HepG2 (cell line): ENCODE results near the gene CXXC5. TPM values are rescaled to one million over a fixed set of nuclear protein-coding genes. Genes with fewer than 3 reads are reported as not detected.

ENCODE experiments used
- GABPB1 ChIP-seq: IDR thresholded peaks from 2 replicates; pipeline ENCODE4 v1.6.1; 2016; ENCODE audit warnings: mild to moderate bottlenecking, missing genetic modification reagents, moderate library complexity, missing compliant biosample characterization
- ISX ChIP-seq: sonication (generic); formaldehyde crosslinking; conservative IDR thresholded peaks from 2 replicates; pipeline ENCODE4 v1.5.0; 2020; ENCODE audit warnings: missing genetic modification reagents
- MBNL3 ChIP-seq: fragments of 250-450 bp; sonication (Bioruptor Pico); conservative IDR thresholded peaks from 2 replicates; pipeline ENCODE4 v1.8.0; 2022; ENCODE audit warnings: mild to moderate bottlenecking, inconsistent platforms
- MED1 ChIP-seq: sonication (generic); formaldehyde crosslinking; IDR thresholded peaks from 2 replicates; pipeline ENCODE4 v1.4.0; 2020; ENCODE audit warnings: missing genetic modification reagents
- MLLT10 ChIP-seq: sonication (generic); formaldehyde crosslinking; IDR thresholded peaks from 2 replicates; pipeline ENCODE4 v1.4.0; 2020; ENCODE audit warnings: missing genetic modification reagents
- NONO ChIP-seq, 2 experiments: fragments of 450-650 bp in 1 of 2; sonication (generic) in 1 of 2; formaldehyde crosslinking in 1 of 2; IDR thresholded peaks in 1 of 2; conservative IDR thresholded peaks in 1 of 2; 2 replicates each; pipeline versions ENCODE4 v1.6.1 to v1.8.0; 2017 to 2022; ENCODE audit warnings: mild to moderate bottlenecking in 1 of 2, missing genetic modification reagents in 1 of 2, moderate library complexity in 1 of 2
- NR2F6 ChIP-seq, 2 experiments: IDR thresholded peaks; 2 replicates each; pipeline ENCODE4 v1.6.1; 2016; ENCODE audit warnings: antibody characterized with exemption in 1 of 2, mild to moderate bottlenecking in 1 of 2
- RARG ChIP-seq: sonication (generic); formaldehyde crosslinking; IDR thresholded peaks from 2 replicates; pipeline ENCODE4 v1.4.0; 2020; ENCODE audit warnings: low read depth, mild to moderate bottlenecking, missing genetic modification reagents
- SMAD9 ChIP-seq: sonication (generic); formaldehyde crosslinking; IDR thresholded peaks from 2 replicates; pipeline ENCODE4 v1.5.1; 2020; ENCODE audit warnings: mild to moderate bottlenecking, missing genetic modification reagents
- ZNF232 ChIP-seq: sonication (generic); formaldehyde crosslinking; IDR thresholded peaks from 2 replicates; pipeline ENCODE4 v1.4.0; 2020; ENCODE audit warnings: missing genetic modification reagents, borderline replicate concordance
- ZNF430 ChIP-seq: sonication (generic); formaldehyde crosslinking; IDR thresholded peaks from 2 replicates; pipeline ENCODE4 v1.9.0; 2021; ENCODE audit warnings: mild to moderate bottlenecking, missing genetic modification reagents
- ZNF563 ChIP-seq: sonication (generic); formaldehyde crosslinking; IDR thresholded peaks from 2 replicates; pipeline ENCODE4 v1.8.0; 2022; ENCODE audit warnings: mild to moderate bottlenecking, moderate library complexity, missing genetic modification reagents
- ZNF564 ChIP-seq: sonication (generic); formaldehyde crosslinking; IDR thresholded peaks from 2 replicates; pipeline ENCODE4 v1.8.1; 2023; ENCODE audit warnings: mild to moderate bottlenecking, missing genetic modification reagents
- ZNF768 ChIP-seq: sonication (generic); formaldehyde crosslinking; IDR thresholded peaks from 2 replicates; pipeline ENCODE4 v1.4.0; 2020; ENCODE audit warnings: missing genetic modification reagents
- ZNF841 ChIP-seq: sonication (generic); formaldehyde crosslinking; IDR thresholded peaks from 2 replicates; pipeline ENCODE4 v1.8.1; 2023; ENCODE audit warnings: missing genetic modification reagents, borderline replicate concordance
- ZNF850 ChIP-seq: sonication (generic); formaldehyde crosslinking; conservative IDR thresholded peaks from 2 replicates; pipeline ENCODE4 v1.9.0; 2021; ENCODE audit warnings: mild to moderate bottlenecking, missing genetic modification reagents
- polyA plus RNA-seq, 8 experiments: library from polyadenylated mRNA; depleted of rRNA in 3 of 8; stranded (reverse) in 7 of 8; unstranded in 1 of 8; fragments of >200 nt; fragmentation: Illumina TruSeq in 4 of 8; extraction: Trizol in 4 of 8; gene quantifications; 2 replicates each; pipeline versions ENCODE4 v1.2.1 to v1.2.3, GENCODE V29; 2011 to 2016; ENCODE audit warnings: low read depth in 4 of 8, missing spikeins in 1 of 8, mixed read lengths in 1 of 8; ENCODE audit not compliant: insufficient read depth in 1 of 8
- total RNA-seq, 5 experiments: library from RNA; depleted of rRNA; stranded (reverse); fragments of >200 nt; fragmentation: Illumina TruSeq; extraction: Trizol; gene quantifications; 2 replicates each; pipeline ENCODE4 v1.2.3, GENCODE V29; 2016; ENCODE audit warnings: low read depth in 1 of 5
- TF ChIP-seq, protein P1 (sequence below): sonication (generic); formaldehyde crosslinking; IDR thresholded peaks from 2 replicates; pipeline ENCODE4 v1.5.1; 2020; ENCODE audit warnings: mild to moderate bottlenecking, missing genetic modification reagents, moderate library complexity
- TF ChIP-seq, protein P2 (sequence below): IDR thresholded peaks from 2 replicates; pipeline ENCODE4 v1.6.1; 2016; ENCODE audit warnings: missing compliant biosample characterization, missing genetic modification reagents, borderline replicate concordance
- TF ChIP-seq, protein P3 (sequence below): IDR thresholded peaks from 2 replicates; pipeline ENCODE4 v1.6.1; 2016; ENCODE audit warnings: low read depth, borderline replicate concordance
- TF ChIP-seq, protein P4 (sequence below): sonication (generic); formaldehyde crosslinking; IDR thresholded peaks from 2 replicates; pipeline ENCODE4 v1.8.0; 2022; ENCODE audit warnings: mild to moderate bottlenecking, missing genetic modification reagents
- TF ChIP-seq, protein P5 (sequence below): sonication (generic); formaldehyde crosslinking; IDR thresholded peaks from 2 replicates; pipeline ENCODE4 v1.4.0; 2020; ENCODE audit warnings: missing genetic modification reagents

Gene CXXC5
- total and polyA plus RNA-seq, 2 of the 13 experiments (the other 11 are each of a cell fraction or from before 2014, with no cell fraction given), result 32.3 to 33.0 TPM

DNA sequence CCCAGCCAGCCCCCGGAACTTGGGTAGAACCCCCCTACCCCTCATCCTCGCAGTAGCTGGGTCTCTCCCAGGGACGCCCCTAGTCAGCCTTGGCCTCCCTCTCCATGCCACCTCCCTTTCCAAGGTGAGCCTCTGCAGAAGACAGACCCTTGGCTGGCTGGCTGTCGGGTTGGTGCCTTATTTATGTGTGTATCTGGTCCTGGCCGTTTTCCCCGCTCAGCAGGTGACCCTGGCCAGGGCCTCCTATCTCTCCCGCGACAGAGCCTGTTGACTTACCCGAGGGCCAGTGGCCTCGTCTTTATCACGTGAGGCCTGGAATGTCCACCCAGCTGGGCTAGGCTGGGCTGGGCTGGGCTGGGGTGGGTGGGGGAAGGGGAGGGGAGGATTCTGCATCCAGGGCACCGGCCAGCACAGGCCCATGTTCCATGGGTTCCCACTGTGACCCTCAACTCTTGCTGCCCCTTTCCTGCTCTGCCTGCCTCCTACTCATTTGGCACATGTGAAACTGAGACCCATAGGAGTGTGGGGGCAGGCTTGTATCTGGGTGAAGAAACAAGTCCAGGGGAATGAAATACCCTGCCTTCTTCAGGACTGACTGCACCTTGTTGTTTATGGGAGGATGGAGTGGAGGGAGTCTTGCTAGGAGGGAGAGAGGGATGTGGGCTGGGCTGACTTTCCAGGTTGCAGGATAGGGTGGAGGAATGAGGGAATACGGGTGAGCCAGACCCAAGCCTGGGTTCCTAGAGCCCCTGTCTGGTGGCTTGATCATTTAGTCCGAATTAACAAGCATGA is 3.1 kb downstream of the CXXC5 start (continued):
- TF ChIP-seq, protein P1, sequence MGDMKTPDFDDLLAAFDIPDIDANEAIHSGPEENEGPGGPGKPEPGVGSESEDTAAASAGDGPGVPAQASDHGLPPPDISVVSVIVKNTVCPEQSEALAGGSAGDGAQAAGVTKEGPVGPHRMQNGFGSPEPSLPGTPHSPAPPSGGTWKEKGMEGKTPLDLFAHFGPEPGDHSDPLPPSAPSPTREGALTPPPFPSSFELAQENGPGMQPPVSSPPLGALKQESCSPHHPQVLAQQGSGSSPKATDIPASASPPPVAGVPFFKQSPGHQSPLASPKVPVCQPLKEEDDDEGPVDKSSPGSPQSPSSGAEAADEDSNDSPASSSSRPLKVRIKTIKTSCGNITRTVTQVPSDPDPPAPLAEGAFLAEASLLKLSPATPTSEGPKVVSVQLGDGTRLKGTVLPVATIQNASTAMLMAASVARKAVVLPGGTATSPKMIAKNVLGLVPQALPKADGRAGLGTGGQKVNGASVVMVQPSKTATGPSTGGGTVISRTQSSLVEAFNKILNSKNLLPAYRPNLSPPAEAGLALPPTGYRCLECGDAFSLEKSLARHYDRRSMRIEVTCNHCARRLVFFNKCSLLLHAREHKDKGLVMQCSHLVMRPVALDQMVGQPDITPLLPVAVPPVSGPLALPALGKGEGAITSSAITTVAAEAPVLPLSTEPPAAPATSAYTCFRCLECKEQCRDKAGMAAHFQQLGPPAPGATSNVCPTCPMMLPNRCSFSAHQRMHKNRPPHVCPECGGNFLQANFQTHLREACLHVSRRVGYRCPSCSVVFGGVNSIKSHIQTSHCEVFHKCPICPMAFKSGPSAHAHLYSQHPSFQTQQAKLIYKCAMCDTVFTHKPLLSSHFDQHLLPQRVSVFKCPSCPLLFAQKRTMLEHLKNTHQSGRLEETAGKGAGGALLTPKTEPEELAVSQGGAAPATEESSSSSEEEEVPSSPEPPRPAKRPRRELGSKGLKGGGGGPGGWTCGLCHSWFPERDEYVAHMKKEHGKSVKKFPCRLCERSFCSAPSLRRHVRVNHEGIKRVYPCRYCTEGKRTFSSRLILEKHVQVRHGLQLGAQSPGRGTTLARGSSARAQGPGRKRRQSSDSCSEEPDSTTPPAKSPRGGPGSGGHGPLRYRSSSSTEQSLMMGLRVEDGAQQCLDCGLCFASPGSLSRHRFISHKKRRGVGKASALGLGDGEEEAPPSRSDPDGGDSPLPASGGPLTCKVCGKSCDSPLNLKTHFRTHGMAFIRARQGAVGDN (CRISPR knock-in tag), result peak; percentile 61
- TF ChIP-seq MLLT10 (CRISPR knock-in tag) (no peak), ZNF841 (CRISPR knock-in tag) (no peak), ZNF564 (CRISPR knock-in tag) (no peak), ZNF232 (CRISPR knock-in tag) (peak; percentile 44; the same call in 1 of the 2 replicates), ZNF430 (CRISPR knock-in tag) (0 out of 2 replicates have a peak, but pooled peaks have one; percentile 33), ISX (no peak), MED1 (CRISPR knock-in tag) (peak; percentile 77), RARG (CRISPR knock-in tag) (no peak), NR2F6 (IDR thresholded peaks at IDR 0.05) (0 out of 2 replicates have a peak, but pooled peaks have one; percentile 56), NR2F6 (CRISPR knock-in tag; IDR thresholded peaks at IDR 0.05) (peak; percentile 79), GABPB1 (CRISPR knock-in tag) (0 out of 2 replicates have a peak, but pooled peaks have one; percentile 16), ZNF563 (CRISPR knock-in tag) (no peak), NONO (IDR thresholded peaks at IDR 0.05) (no peak), NONO (CRISPR knock-in tag; conservative IDR thresholded peaks at IDR 0.05) (0 out of 2 replicates have a peak, but pooled peaks have one; percentile 52), MBNL3 (no peak), SMAD9 (CRISPR knock-in tag) (no peak), ZNF850 (CRISPR knock-in tag) (no peak), ZNF768 (CRISPR knock-in tag) (no peak)
- TF ChIP-seq, protein P2, sequence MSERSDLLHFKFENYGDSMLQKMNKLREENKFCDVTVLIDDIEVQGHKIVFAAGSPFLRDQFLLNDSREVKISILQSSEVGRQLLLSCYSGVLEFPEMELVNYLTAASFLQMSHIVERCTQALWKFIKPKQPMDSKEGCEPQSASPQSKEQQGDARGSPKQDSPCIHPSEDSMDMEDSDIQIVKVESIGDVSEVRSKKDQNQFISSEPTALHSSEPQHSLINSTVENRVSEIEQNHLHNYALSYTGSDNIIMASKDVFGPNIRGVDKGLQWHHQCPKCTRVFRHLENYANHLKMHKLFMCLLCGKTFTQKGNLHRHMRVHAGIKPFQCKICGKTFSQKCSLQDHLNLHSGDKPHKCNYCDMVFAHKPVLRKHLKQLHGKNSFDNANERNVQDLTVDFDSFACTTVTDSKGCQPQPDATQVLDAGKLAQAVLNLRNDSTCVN (CRISPR knock-in tag), result no peak
- TF ChIP-seq, protein P3, sequence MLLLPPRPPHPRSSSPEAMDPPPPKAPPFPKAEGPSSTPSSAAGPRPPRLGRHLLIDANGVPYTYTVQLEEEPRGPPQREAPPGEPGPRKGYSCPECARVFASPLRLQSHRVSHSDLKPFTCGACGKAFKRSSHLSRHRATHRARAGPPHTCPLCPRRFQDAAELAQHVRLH (CRISPR knock-in tag), result peak; percentile 32; the same call in 1 of the 2 replicates
- TF ChIP-seq, protein P4, sequence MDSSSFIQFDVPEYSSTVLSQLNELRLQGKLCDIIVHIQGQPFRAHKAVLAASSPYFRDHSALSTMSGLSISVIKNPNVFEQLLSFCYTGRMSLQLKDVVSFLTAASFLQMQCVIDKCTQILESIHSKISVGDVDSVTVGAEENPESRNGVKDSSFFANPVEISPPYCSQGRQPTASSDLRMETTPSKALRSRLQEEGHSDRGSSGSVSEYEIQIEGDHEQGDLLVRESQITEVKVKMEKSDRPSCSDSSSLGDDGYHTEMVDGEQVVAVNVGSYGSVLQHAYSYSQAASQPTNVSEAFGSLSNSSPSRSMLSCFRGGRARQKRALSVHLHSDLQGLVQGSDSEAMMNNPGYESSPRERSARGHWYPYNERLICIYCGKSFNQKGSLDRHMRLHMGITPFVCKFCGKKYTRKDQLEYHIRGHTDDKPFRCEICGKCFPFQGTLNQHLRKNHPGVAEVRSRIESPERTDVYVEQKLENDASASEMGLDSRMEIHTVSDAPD (CRISPR knock-in tag), result no peak
- TF ChIP-seq, protein P5, sequence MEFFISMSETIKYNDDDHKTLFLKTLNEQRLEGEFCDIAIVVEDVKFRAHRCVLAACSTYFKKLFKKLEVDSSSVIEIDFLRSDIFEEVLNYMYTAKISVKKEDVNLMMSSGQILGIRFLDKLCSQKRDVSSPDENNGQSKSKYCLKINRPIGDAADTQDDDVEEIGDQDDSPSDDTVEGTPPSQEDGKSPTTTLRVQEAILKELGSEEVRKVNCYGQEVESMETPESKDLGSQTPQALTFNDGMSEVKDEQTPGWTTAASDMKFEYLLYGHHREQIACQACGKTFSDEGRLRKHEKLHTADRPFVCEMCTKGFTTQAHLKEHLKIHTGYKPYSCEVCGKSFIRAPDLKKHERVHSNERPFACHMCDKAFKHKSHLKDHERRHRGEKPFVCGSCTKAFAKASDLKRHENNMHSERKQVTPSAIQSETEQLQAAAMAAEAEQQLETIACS (CRISPR knock-in tag), result no peak
